Prostate gland (tissue), 2 donors: Measurements from ENCODE around the gene NBAS.

Experiments used
- POLR2A ChIP-seq: fragments of 450-650 bp; IDR thresholded peaks from one replicate; pipeline ENCODE4 v1.6.1; 2016; ENCODE audit warnings: antibody characterized with exemption, mild to moderate bottlenecking
- TF ChIP-seq, protein P1 (sequence below), 4 experiments: fragments of 200-600 bp in 2 of 4; fragments of 450-650 bp in 2 of 4; sonication (generic) in 2 of 4; IDR thresholded peaks; 1 replicate in 3 of 4; 2 replicates in 1 of 4; pipeline ENCODE4 v1.5.1; 2016 to 2019; ENCODE audit warnings: antibody characterized with exemption in 4 of 4, mild to moderate bottlenecking in 2 of 4, moderate library complexity in 2 of 4

- TF ChIP-seq POLR2A, result no peak
- TF ChIP-seq, protein P1, sequence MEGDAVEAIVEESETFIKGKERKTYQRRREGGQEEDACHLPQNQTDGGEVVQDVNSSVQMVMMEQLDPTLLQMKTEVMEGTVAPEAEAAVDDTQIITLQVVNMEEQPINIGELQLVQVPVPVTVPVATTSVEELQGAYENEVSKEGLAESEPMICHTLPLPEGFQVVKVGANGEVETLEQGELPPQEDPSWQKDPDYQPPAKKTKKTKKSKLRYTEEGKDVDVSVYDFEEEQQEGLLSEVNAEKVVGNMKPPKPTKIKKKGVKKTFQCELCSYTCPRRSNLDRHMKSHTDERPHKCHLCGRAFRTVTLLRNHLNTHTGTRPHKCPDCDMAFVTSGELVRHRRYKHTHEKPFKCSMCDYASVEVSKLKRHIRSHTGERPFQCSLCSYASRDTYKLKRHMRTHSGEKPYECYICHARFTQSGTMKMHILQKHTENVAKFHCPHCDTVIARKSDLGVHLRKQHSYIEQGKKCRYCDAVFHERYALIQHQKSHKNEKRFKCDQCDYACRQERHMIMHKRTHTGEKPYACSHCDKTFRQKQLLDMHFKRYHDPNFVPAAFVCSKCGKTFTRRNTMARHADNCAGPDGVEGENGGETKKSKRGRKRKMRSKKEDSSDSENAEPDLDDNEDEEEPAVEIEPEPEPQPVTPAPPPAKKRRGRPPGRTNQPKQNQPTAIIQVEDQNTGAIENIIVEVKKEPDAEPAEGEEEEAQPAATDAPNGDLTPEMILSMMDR (IDR thresholded peaks at IDR 0.05), result no peak
Observed at GRCh38 chr2:15603044-15603765, 42.1 kb upstream of the NBAS start.
